B cell (primary cell): ENCODE measurements around the gene GANC.

Source experiments
- EZH2 ChIP-seq: IDR thresholded peaks from 2 replicates; pipeline ENCODE4 v1.6.1; 2012; ENCODE audit warnings: borderline replicate concordance, low read depth, mild to moderate bottlenecking, moderate library complexity, low read length; ENCODE audit not compliant: insufficient read depth, poor library complexity, severe bottlenecking
- TF ChIP-seq, protein P1 (sequence below): fragments of 200-600 bp; IDR thresholded peaks from one replicate; pipeline ENCODE4 v1.8.0; 2022; ENCODE audit warnings: antibody characterized with exemption, mild to moderate bottlenecking

DNA sequence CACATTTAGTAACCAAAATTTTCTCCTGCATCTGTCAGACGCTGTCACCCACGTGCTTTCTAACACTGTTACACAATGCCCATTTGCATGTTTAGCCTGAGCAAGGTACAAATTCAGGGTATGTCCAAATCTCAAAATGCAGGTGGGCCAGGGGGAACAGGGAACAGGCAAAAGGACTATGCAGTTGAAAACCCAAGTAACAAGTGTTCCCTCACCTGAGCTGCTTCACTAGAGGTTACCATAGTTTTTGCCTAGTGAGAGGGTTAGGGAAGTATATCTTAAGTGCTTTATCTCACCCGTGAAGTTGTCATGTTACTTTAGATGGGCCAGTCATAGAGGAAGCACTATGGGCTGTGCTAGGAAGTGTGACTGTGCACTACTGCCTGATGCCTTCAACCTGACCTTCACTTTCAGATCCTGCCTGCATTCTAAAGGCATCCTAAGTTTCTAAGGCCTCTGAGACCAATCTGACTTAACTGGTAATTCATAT is 6.3 kb downstream of the GANC start:
- TF ChIP-seq EZH2, result no peak
- TF ChIP-seq, protein P1, sequence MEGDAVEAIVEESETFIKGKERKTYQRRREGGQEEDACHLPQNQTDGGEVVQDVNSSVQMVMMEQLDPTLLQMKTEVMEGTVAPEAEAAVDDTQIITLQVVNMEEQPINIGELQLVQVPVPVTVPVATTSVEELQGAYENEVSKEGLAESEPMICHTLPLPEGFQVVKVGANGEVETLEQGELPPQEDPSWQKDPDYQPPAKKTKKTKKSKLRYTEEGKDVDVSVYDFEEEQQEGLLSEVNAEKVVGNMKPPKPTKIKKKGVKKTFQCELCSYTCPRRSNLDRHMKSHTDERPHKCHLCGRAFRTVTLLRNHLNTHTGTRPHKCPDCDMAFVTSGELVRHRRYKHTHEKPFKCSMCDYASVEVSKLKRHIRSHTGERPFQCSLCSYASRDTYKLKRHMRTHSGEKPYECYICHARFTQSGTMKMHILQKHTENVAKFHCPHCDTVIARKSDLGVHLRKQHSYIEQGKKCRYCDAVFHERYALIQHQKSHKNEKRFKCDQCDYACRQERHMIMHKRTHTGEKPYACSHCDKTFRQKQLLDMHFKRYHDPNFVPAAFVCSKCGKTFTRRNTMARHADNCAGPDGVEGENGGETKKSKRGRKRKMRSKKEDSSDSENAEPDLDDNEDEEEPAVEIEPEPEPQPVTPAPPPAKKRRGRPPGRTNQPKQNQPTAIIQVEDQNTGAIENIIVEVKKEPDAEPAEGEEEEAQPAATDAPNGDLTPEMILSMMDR, result no peak
